OCI-LY1 (cell line): ENCODE data around the gene EDDM13.

Experiments
- H2AFZ ChIP-seq: fragments of 200-600 bp; sonication (generic), shearing (Covaris generic); 2 replicates; pipeline ENCODE4 v1.6.0; 2014; ENCODE audit warnings: antibody characterized with exemption, mild to moderate bottlenecking, low read length
- H3F3A ChIP-seq: fragments of 200-600 bp; sonication (generic), shearing (Covaris generic); 2 replicates; pipeline ENCODE4 v1.6.0; 2014; ENCODE audit warnings: mild to moderate bottlenecking, antibody characterized with exemption, low read length, moderate library complexity; ENCODE audit not compliant: insufficient read depth
- H3K27ac ChIP-seq: fragments of 200-600 bp; sonication (generic); 2 replicates; pipeline ENCODE4 v1.5.1; 2014; ENCODE audit warnings: low read length, mixed run types, mild to moderate bottlenecking, low read depth; ENCODE audit not compliant: poor library complexity, severe bottlenecking
- H3K27me3 ChIP-seq: fragments of 200-600 bp; sonication (generic); 2 replicates; pipeline ENCODE4 v1.6.0; 2014; ENCODE audit warnings: antibody characterized with exemption, mild to moderate bottlenecking, low read length, moderate library complexity; ENCODE audit not compliant: insufficient read depth
- H3K36me3 ChIP-seq: fragments of 200-600 bp; sonication (generic); 2 replicates; pipeline ENCODE4 v1.6.1; 2014; ENCODE audit warnings: mild to moderate bottlenecking, antibody characterized with exemption, low read length, moderate library complexity, mixed read lengths; ENCODE audit not compliant: insufficient read depth
- H3K4me1 ChIP-seq: fragments of 200-600 bp; sonication (generic); 2 replicates; pipeline ENCODE4 v1.5.1; 2014; ENCODE audit warnings: mild to moderate bottlenecking, low read length, moderate library complexity; ENCODE audit not compliant: insufficient read depth, severe bottlenecking
- H3K4me2 ChIP-seq: fragments of 200-600 bp; sonication (generic), shearing (Covaris generic); 2 replicates; pipeline ENCODE4 v1.6.1; 2014; ENCODE audit warnings: low read length
- H3K4me3 ChIP-seq: fragments of 200-600 bp; sonication (generic); 2 replicates; pipeline ENCODE4 v1.5.1; 2014; ENCODE audit warnings: low read length, low read depth, mild to moderate bottlenecking, mixed read lengths; ENCODE audit not compliant: poor library complexity, severe bottlenecking
- H3K79me2 ChIP-seq: fragments of 200-600 bp; shearing (Covaris generic); 2 replicates; pipeline ENCODE4 v1.6.1; 2016; ENCODE audit warnings: mixed run types, low read length, mixed read lengths; ENCODE audit not compliant: insufficient read depth
- H3K9ac ChIP-seq: fragments of 200-600 bp; sonication (generic), shearing (Covaris generic); 2 replicates; pipeline ENCODE4 v1.6.1; 2014; ENCODE audit warnings: mild to moderate bottlenecking, low read length, mixed read lengths
- H3K9me2 ChIP-seq: fragments of 200-600 bp; sonication (generic), shearing (Covaris generic); 2 replicates; pipeline ENCODE4 v1.6.1; 2014; ENCODE audit warnings: low read depth, mild to moderate bottlenecking, low read length, mixed read lengths
- H3K9me3 ChIP-seq: fragments of 200-600 bp; shearing (Covaris generic); 2 replicates; pipeline ENCODE4 v1.6.1; 2014; ENCODE audit warnings: low read length, mixed read lengths
- H4K20me1 ChIP-seq: fragments of 200-600 bp; sonication (generic), shearing (Covaris generic); 2 replicates; pipeline ENCODE4 v1.6.0; 2016; ENCODE audit warnings: mild to moderate bottlenecking, low read length; ENCODE audit not compliant: insufficient read depth
- CTCF ChIP-seq: fragments of 200-600 bp; sonication (generic), shearing (Covaris generic); IDR thresholded peaks from 2 replicates; pipeline ENCODE4 v1.5.1; 2017; ENCODE audit warnings: mild to moderate bottlenecking, antibody characterized with exemption, low read length, moderate library complexity, mixed read lengths
- EZH2 ChIP-seq: fragments of 200-600 bp; sonication (generic), shearing (Covaris generic); IDR thresholded peaks from 2 replicates; pipeline ENCODE4 v1.8.0; 2017; ENCODE audit warnings: borderline replicate concordance, mixed run types, mild to moderate bottlenecking, antibody characterized with exemption, low read length, moderate library complexity, mixed read lengths

Gene EDDM13

GRCh38 chr19:56263319-56263718 is 9.2 kb upstream of the EDDM13 start:
- Histone ChIP-seq H3K9me2 (no peaks in the 10 kb centered on the region), H3K4me2 (no peak overlapping the region), H2AFZ (no peak overlapping the region), H3K79me2 (no peaks in the 10 kb centered on the region), H3K27ac (no peak overlapping the region), H3K27me3 (no peaks in the 10 kb centered on the region), H4K20me1 (no peaks in the 10 kb centered on the region), H3K4me1 (no peaks in the 10 kb centered on the region), H3K4me3 (no peak overlapping the region), H3F3A (no peaks in the 10 kb centered on the region), H3K9ac (no peak overlapping the region), H3K36me3 (no peaks in the 10 kb centered on the region), H3K9me3 (no peaks in the 10 kb centered on the region)
- TF ChIP-seq CTCF (no peak), EZH2 (no peak)

- Histone ChIP-seq H3K9me2 (no peaks in the 10 kb centered on the region), H3K36me3 (no peaks in the 10 kb centered on the region)
- no peak for TF ChIP-seq EZH2
- no peak for TF ChIP-seq CTCF
Observed at GRCh38 chr19:56266051-56266450, 6.5 kb upstream of the EDDM13 start.

GRCh38 chr19:56269348-56269747 is 3.2 kb upstream of the EDDM13 start:
- no peak overlapping the region for H3K9ac ChIP-seq
- H3K4me2 ChIP-seq, result no peak overlapping the region
- H3F3A ChIP-seq, result no peaks in the 10 kb centered on the region
- no peaks in the 10 kb centered on the region for H3K79me2 ChIP-seq
- no peak overlapping the region for H3K4me3 ChIP-seq
- H4K20me1 ChIP-seq, result no peaks in the 10 kb centered on the region
- TF ChIP-seq CTCF (no peak), EZH2 (no peak)
- H3K27ac ChIP-seq, result no peak overlapping the region
- no peaks in the 10 kb centered on the region for H3K36me3 ChIP-seq
- no peak overlapping the region for H2AFZ ChIP-seq
- no peaks in the 10 kb centered on the region for H3K9me2 ChIP-seq
- no peaks in the 10 kb centered on the region for H3K9me3 ChIP-seq
- H3K27me3 ChIP-seq, result no peaks in the 10 kb centered on the region
- no peaks in the 10 kb centered on the region for H3K4me1 ChIP-seq

More at GRCh38 chr19:56266051-56266450, 6.5 kb upstream of the EDDM13 start:
- H3K9ac ChIP-seq, result no peak overlapping the region
- no peak overlapping the region for H2AFZ ChIP-seq
- H3K4me2 ChIP-seq, result no peak overlapping the region
- no peaks in the 10 kb centered on the region for H3K4me1 ChIP-seq
- H3K4me3 ChIP-seq, result no peak overlapping the region
- H4K20me1 ChIP-seq, result no peaks in the 10 kb centered on the region
- H3K9me3 ChIP-seq, result no peaks in the 10 kb centered on the region
- no peaks in the 10 kb centered on the region for H3K79me2 ChIP-seq
- no peak overlapping the region for H3K27ac ChIP-seq
- H3F3A ChIP-seq, result no peaks in the 10 kb centered on the region
- no peaks in the 10 kb centered on the region for H3K27me3 ChIP-seq
